Measurements from ENCODE around the gene F8A1.
"Not testable (repeated sequence)": the region's sequence is repeated elsewhere in the genome, so short reads cannot be mapped to it uniquely, and the experiment has no call there.

The F8A1 gene

DNA sequence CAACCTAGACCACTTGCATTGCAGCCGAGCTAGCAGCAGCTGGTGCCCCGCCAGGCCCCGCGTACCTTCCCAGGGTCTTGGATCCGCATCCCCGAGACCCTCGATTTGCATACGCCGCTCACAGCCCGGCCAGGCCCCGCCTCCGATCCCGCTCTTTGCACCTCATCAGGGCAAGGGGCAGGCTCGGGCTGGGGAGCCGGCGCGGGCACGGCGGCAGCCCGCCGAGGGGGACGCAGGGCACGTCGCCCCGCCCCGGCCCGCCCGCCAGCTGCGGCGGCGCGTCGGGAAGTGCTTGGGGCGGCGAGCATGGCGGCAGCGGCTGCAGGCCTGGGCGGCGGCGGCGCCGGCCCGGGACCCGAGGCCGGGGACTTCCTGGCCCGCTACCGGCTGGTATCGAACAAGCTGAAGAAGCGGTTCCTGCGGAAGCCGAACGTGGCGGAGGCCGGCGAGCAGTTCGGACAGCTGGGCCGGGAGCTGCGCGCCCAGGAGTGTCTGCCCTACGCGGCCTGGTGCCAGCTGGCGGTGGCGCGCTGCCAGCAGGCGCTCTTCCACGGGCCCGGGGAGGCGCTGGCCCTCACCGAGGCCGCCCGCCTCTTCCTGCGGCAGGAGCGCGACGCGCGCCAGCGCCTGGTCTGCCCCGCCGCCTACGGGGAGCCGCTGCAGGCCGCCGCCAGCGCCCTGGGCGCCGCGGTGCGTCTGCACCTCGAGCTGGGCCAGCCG is at the start of gene F8A1:
TSS of gene F8A1 (plus strand) at position 287 of the 720 bp plus-strand sequence. CDS start at position 307, 20 bp downstream.
- not testable (repeated sequence) for DNase-seq

DNA sequence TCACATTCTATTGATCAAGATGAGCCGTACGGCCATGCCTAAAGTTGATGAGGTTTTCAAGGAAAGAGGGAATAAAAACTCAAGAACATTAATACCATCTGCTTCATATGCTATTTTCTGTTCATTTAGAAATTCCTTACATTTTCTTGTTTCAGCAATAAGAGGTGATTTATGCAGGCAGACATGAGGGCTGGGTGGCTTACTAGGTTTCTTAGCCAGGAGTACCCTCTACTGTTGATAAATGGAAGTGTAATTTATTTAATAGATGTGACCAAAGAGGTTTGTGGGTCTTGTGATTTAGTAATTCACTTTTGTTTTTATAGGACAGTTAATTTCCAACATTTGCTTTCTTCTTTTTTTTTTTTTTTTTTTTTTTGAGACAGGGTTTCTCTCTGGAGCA is 45.3 kb upstream of the F8A1 start:
- DNase-seq = peak; percentile 3

DNA sequence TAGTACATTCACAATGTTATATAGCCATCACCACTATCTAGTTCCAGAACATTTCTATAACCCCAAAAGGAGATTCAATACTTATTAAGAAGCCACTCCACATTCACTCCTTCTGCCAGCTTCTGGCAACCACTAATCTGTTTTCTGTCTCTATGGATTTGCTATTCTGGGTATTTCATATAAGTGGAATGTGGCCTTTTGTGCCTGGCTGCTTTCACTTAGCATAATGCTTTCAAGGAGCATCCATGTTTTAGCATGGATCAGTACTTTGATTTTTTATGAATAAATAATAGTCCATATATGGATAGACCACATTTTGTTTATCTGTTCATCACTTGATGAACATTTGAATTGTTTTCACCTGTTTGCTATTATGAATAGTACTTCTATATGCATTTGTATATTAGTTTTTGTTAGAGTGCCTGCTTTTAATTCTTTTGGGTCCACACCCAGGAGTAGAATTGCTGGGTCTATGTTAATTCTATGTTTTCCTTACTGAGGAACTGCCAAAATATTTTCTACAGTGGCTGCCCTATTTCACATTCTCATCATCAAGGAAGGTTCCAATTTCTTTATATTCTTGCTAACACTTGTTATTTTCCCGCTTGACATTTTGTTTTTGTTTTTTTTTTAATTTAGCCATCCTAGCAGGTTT is 35.1 kb upstream of the F8A1 start:
- no peak for DNase-seq

DNA sequence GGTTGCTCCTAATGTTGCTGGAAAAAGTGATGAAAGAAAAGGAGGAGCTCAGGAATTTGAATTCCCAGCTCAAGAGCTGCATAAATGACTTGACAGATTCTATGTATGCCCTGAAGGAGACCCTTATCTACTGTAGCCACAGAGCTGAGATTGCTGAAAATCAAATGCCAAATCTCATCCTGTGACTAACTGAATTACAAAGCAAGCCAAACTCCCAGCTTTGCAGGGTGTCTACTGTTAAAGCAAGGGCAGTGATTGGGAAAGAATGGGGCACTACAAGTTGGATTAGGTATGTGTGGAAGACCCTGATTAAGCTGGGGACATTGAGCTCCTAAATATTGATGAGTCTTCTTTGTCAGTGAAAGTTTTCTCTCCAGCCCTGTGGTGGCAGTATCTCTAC is 30.9 kb upstream of the F8A1 start:
- DNase-seq = no peak

DNA sequence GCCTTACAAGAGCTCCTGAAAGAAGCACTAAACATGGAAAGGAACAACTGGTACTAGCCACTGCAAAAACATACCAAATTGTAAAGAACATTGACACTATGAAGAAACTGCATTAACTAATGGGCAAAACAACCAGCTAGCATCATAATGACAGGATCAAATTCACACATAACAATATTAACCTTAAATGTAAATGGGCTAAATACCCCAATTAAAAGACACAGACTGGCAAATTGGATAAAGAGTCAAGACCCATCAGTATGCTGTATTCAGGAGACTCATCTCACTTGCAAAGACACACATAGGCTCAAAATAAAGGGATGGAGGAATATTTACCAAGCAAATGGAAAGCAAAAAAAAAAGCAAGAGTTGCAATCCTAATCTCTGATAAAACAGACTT is 17.6 kb upstream of the F8A1 start:
- not testable (repeated sequence) for DNase-seq

DNA sequence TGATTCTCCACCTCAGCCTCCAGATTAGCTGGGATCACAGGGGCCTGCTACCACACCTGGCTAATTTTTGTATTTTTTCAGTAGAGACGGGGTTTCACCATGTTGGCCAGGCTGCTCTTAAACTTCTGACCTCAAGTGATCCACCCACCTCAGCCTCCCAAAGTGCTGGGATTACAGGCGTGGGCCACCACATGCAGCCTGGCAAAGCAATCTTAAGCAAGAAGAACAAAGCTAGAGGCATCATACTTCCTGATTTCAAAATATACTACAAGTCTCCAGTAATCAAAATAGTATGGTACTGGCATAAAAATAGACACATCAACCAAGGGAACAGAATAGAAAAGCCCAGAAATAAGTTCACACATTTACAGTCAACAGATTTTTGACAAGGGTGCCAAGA is 12.8 kb upstream of the F8A1 start:
- no peak for DNase-seq

DNA sequence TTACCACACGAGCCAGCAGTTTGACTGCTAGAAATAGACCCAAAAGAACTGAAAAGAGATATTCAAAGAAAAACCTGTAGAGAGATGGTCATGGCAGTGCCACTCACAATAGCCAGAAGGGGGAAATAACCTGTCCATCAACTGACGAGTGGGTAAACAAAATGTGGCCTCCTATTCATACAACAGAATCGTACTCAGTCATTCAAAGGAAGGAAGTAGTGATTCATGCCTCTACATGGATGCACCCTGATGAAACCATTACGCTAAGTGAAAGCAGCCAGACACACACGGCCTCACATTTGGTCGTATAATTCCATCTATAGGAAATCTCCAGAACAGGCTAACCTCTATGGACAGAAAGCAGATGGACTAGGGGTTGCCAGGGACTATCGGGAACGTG is 2.1 kb upstream of the F8A1 start:
- DNase-seq = not testable (repeated sequence)

DNA sequence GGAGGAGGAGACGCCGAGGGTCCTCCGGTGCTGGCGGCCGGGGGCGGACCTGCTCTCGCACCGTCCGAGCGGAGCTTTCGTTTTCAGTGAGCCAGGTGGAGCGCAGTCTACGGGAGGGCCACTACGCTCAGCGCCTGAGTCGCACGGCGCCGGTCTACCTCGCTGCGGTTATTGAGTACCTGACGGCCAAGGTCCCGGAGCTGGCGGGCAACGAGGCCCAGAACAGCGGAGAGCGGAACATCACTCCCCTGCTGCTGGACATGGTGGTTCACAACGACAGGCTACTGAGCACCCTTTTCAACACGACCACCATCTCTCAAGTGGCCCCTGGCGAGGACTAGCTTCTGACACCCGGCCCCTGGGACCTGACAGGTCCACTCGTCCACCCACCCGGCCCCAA is 1.1 kb upstream of the F8A1 start:
- not testable (repeated sequence) for DNase-seq

DNA sequence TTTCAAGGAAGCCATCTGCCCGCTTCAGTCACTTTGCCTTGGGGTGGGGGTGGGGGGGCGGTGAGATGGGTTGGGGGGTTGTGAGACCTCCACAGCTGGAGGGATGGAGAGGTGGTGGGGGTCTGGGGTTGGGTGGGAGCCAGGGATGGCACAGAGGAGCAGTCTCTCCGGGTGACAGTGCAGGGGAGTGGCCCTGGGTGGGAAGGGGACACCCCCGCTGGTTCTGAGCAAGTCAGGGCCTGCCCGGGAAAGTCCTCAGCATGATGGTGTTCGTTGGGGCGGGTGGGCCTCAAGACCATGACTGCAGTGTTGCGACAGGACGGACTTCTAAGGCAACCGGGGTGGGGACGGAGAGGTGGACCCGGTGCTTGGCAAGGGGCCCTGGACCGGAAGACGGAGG is 606 bp upstream of the F8A1 start:
- DNase-seq = not testable (repeated sequence)

DNA sequence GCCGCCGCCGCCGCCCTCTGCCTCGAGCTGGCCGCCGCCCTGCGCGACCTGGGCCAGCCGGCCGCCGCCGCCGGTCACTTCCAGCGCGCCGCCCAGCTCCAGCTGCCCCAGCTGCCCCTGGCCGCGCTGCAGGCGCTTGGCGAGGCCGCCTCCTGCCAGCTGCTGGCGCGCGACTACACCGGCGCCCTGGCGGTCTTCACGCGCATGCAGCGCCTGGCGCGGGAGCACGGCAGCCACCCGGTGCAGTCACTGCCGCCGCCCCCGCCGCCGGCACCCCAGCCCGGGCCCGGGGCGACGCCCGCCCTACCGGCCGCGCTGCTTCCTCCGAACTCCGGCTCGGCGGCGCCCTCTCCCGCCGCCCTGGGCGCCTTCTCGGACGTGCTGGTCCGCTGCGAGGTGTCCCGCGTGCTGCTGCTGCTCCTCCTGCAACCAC is 650 bp downstream of the F8A1 start:
- not testable (repeated sequence) for DNase-seq

DNA sequence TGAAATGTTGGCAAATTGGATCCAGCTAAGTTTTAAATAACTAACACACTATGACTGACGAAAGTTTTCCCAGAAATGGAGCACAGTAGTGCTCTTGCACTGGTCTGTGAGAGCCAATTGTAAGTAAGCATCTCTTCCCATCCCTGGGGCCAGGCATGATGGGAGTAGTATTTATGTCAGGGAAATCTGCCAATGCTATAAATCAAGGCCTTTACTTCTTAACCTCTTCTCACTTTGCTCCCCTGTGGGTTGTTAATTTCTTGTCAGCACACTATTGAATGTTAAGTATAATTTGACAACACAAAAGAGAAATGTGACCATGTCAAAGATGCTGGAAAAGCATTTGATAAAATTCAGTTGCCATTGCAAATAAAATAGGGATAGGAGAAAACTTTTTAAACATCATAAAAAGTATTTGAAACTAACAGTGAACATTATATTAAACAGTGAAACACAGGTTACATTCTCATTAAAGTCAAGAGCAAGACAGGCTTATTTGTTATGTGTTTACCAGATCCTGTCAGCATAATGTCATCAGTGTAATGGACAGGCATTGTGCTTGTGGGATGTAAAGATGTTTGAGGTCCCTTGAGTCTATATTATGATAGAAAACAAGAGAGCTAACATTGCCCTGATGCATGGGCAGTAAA is 5.0 kb downstream of the F8A1 start:
- DNase-seq = no peak

DNA sequence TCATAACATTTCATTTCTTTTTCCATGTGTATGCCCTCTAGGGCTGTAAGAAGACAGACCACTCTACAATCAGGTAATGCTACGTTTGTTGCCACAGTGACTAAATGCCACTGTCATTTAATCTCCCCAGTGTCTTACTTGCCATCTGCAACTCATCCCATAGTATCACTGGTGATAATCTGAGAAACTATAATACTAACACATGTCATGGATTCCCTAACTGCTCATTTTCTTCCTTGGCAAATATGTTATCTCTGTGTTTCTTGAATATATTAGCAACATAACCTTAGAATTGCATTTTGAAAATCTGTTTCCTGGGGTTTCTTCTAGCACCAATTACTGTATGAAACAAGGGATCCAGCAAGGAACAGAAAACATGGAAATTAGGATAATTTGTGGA is 6.1 kb downstream of the F8A1 start:
- no peak for DNase-seq

DNA sequence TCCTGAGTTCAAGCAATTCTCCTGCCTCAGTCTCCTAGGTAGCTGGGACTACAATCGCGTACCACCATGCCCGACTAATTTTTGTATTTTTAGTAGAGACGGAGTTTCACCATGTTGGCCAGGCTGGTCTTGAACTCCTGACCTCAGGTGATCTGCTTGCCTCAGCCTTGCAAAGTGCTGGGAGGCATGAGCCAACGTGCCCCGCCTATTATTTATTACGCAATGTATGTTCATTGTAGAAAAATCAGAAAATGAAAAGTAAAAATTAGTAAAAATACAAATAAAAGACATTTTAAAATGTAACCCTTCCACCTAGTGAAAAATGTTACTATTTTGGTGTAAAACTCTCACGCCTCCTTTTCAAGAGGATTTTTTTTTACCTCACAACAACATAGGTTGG is 14.2 kb downstream of the F8A1 start:
- DNase-seq = no peak

DNA sequence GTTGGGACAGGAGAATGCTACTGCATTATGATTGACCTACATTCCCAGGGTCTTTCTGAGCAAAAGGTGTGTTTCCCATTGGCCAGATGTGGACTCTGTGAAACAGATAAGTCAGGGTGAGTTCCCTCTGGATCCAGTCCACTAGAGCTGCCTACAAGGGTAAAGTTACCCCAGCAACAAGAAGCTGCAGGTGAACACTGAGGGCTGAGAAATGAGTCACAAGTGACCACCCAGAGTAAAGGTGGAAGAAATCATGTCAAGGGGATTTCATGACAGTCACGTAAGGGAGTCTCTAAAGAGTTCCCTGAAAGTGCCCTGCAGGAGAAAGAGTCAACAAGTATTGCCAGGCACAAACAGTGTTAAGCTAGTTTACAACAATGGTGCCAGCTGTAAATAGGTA is 16.3 kb downstream of the F8A1 start:
- no peak for DNase-seq

DNA sequence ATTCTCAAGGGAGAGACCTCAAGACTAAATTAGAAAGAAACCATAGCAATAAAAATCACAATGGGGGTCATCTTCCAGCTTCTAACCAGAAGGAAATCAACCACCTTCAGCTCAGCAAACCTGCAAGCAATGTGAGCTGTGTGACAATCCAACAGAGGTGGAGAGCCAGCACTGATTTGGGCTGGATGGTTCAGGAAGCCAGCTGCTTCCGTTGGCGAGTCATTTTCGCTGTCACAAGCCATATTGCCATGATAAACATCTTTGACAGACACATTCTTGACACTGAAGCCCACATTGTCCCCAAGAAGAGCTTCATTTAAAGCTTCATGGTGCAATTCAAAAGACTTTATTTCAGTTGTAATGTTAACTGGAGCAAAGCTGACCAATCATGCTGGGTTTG is 22.7 kb downstream of the F8A1 start:
- no peak for DNase-seq

DNA sequence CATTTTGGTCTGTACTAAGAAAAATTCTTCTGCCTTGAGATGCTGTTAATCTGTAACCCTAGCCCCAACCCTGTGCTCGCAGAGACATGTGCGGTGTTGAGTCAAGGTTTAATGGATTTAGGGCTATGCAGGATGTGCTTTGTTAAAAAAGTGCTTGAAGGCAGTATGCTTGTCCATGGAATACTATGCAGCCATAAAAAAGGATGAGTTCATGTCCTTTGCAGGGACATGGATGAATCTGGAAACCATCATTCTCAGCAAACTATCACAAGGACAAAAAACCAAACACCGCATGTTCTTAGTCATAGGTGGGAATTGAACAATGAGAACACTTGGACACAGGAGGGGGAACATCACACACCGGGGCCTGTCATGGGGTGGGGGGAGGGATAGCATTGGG is 23.9 kb downstream of the F8A1 start:
- DNase-seq = not testable (repeated sequence)

DNA sequence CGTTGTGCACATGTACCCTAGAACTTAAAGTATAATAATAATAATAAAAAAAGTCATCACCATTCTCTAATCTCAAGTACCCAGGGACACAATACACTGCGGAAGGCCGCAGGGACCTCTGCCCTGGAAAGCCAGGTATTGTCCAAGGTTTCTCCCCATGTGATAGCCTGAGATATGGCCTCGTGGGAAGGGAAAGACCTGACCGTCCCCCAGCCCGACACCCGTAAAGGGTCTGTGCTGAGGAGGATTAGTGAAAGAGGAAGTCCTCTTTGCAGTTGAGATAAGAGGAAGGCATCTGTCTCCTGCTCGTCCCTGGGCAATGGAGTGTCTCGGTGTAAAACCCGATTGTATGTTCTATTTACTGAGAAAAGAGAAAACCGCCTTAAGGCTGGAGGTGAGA is 24.4 kb downstream of the F8A1 start:
- DNase-seq = not testable (repeated sequence)

DNA sequence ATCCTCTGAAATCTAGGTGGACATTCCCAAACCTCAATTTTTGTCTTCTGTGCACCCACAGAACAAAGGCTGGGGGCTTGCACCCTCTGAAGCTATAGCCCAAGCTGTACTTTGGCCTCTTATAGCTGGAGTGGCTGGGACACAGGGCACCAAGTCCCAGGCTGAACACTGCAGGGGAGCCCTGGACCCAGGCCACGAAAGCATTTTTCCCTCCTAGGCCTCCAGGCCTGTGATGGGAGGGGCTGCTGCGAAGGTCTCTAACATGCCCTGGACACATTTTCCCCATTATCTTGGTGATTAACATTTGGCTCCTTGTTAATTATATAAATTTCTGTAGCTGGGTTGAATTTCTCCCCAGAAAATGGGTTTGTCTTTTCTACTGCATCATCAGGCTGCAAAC is 27.9 kb downstream of the F8A1 start:
- DNase-seq = no peak

DNA sequence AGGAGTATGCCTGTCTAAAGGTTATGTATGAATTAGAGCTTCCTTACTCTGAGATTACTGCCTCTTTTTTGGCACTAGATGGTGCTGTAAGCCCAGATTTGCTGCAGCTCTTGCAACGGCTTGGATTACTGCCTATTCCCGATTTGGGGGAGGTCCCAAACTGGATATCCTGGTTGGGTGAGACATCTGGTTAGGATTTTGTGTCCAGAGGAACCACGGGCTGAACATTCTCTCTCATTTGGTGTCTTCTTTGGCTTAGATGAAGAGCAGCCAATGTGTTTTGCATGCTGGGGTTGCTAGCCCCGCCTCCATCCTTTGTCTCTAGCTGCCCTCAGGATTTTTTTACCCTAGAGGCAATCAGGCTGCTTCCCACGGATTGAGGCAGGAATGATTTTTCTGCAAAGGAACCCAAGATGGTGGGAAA is 31.9 kb downstream of the F8A1 start:
- peak; percentile 23 for DNase-seq

DNA sequence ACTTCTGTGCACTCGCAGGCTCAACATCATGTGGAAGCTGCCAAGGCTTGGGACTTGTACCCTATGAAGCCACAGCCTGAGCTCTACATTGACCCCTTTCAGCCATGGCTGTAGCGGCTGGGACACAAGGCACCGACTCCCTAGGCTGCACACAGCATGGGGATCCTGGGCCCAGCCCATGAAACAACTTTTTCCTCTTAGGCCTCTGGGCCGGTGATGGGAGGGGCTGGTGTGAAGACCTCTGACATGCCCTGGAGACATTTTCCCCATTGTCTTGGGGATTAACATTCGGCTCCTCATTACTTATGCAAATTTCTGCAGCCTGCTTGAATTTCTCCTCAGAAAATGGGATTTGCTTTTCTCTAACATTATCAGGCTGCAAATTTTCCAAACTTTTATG is 38.6 kb downstream of the F8A1 start:
- not testable (repeated sequence) for DNase-seq

Data from NCI-H2081 treated with DMSO at 0.1 percent for 48 hours (cell line).